AG04449 (cell line): ENCODE results near the gene ADCY6.

Experiments used
- CTCF ChIA-PET: fragments of 350-600 bp; formaldehyde crosslinking; extraction: SDS; loops from one replicate; lab custom pipeline; 2021; ENCODE audit warnings: antibody characterized with exemption; lab: Yijun Ruan, JAX
- POLR2A ChIA-PET: fragments of 400-600, 350-600 bp; formaldehyde crosslinking; extraction: SDS; loops from one replicate; lab custom pipeline; 2020; ENCODE audit warnings: antibody characterized with exemption, inconsistent platforms; lab: Yijun Ruan, JAX
- DNase-seq: peaks from one replicate; pipeline ENCODE4 v3.0.0-alpha.2; 2010; ENCODE audit warnings: low read depth, low spot score
- H3K4me3 ChIP-seq: 2 replicates; pipeline ENCODE4 v1.5.1; 2011; ENCODE audit warnings: low read depth, mild to moderate bottlenecking, control low read depth, low read length
- CTCF ChIP-seq: IDR thresholded peaks from one replicate; pipeline ENCODE4 v1.5.1; 2011; ENCODE audit warnings: mild to moderate bottlenecking, moderate library complexity, low read length, control low read depth, inconsistent platforms; ENCODE audit not compliant: insufficient read depth; ENCODE audit errors: missing control alignments

Gene ADCY6

GRCh38 chr12:48788854-48789775, at the start of gene ADCY6:
TSS of gene ADCY6 (minus strand) at chr12:48789089. CDS start at chr12:48783434, 5,655 bp downstream.
- ChIA-PET POLR2A (interaction anchor here (0.5 to 1.2 kb wide), 9 partner anchors 9 to 134 kb away, joined by 3 to 4 read pairs (median 3); partner anchors contain the start of gene KANSL2), CTCF (interaction anchor here (1.1 to 15.5 kb wide), 6 partner anchors 9 to 35 kb away, joined by 3 to 601 read pairs (median 8); no protein-coding TSS in a partner anchor)
- H3K4me3 ChIP-seq = peak within 1 kb of the TSS; percentile 80
- TF ChIP-seq CTCF = no peak
- no peak for DNase-seq

- no peak for TF ChIP-seq CTCF
- no peak overlapping the region for H3K4me3 ChIP-seq
- ChIA-PET POLR2A (no interaction called here), CTCF (interaction anchor here (0.6 to 3.7 kb wide), 4 partner anchors 14 to 177 kb away, joined by 3 to 15 read pairs (median 4); partner anchors contain the start of gene DDX23)
- no peak for DNase-seq
Observed at GRCh38 chr12:48838048-48838447, 49.2 kb upstream of the ADCY6 start.

GRCh38 chr12:48832321-48833060, 43.6 kb upstream of the ADCY6 start:
- ChIA-PET CTCF (interaction anchor here (1.0 to 7.3 kb wide), 4 partner anchors 11 to 22 kb away, joined by 3 to 71 read pairs (median 4); no protein-coding TSS in a partner anchor), POLR2A (no interaction called here)
- TF ChIP-seq CTCF = no peak
- DNase-seq = no peak
- H3K4me3 ChIP-seq = no peak overlapping the region

GRCh38 chr12:48831257-48831656, 42.4 kb upstream of the ADCY6 start:
- ChIA-PET POLR2A (no interaction called here), CTCF (interaction anchor here (1.2 to 7.3 kb wide), 3 partner anchors 12 to 23 kb away, joined by 3 to 71 read pairs (median 3); no protein-coding TSS in a partner anchor)
- H3K4me3 ChIP-seq = no peak overlapping the region
- DNase-seq = no peak
- no peak for TF ChIP-seq CTCF

GRCh38 chr12:48828841-48829575, 40.1 kb upstream of the ADCY6 start:
- ChIA-PET CTCF (interaction anchor here (1.0 to 7.3 kb wide), 5 partner anchors 10 to 107 kb away, joined by 3 to 71 read pairs (median 6); no protein-coding TSS in a partner anchor), POLR2A (no interaction called here)
- DNase-seq = no peak
- no peak for TF ChIP-seq CTCF
- H3K4me3 ChIP-seq = no peak overlapping the region
